NCI-H128 (cell line): Measurements from ENCODE around the gene SLC35F3.
"Not testable (repeated sequence)": the region's sequence is repeated elsewhere in the genome, so short reads cannot be mapped to it uniquely, and the experiment has no call there.

Experiments
- DNase-seq: peaks from one replicate; lab custom pipeline; 2025; ENCODE audit not compliant: unreplicated experiment; lab: John Stamatoyannopoulos, UW

SLC35F3 gene

DNA sequence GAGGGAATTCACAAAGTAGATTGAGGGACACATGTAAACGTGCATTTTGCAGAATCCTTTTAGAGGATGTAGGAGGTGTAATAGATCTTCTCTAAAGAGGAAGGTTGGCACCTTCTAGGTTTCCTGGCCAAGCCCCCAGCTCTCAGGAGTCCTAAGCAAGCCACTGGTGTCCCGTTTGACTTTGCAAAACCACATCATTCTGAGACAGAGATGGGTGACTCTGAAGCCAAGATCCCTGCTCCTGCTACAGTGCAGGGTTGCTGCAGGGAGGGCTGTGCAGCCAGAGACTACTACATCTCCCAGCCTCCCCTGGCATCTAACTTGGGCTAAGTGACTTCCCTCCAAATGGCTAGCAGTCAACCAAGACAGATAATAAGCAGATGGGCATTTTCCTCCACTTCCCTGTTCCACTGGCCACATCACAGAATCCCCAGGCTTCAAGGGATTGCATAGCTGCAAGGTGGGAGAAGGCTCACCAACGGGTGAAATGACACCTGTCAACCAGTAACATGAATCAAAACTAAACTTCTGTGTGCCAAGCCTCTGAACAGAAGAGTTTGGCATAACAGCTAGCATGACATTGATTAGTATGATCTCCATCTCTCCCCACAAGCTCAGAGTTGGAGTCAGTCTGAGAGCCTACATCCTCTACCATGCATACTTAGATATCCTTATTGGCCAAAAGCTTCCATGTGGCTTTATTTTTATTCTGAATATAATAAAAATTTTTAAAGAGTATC lies 339.2 kb downstream of the SLC35F3 start:
- no peak for DNase-seq

DNA sequence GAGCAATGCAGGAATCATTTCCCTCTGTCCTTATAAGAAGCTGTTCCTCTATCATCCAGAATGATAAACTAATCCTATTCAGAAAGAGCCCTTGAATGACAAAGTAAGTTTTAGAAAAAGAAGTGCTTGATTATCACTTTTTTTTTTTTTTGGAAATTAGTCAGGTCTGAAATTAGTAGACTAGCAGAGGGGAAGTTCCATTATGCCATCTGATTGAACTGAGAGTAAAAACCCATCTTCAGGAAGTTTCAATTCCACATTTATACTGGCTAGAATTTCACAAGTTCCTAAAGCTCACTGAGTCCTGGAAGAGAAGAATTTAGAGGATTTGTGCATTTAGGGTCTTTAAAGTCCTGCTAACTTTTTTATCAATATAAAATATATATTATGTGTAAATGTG lies 340.0 kb downstream of the SLC35F3 start:
- no peak for DNase-seq

- DNase-seq = no peak
Observed at GRCh38 chr1:234246638-234247116, 342.2 kb downstream of the SLC35F3 start.

GRCh38 chr1:234247746-234248145 lies 343.3 kb downstream of the SLC35F3 start:
- DNase-seq = not testable (repeated sequence)

- no peak for DNase-seq
Observed at GRCh38 chr1:234250747-234251146, 346.3 kb downstream of the SLC35F3 start.

- DNase-seq = no peak
Observed at GRCh38 chr1:234253732-234254131, 349.3 kb downstream of the SLC35F3 start.

- DNase-seq = no peak
Observed at GRCh38 chr1:234256359-234256758, 351.9 kb downstream of the SLC35F3 start.

DNA sequence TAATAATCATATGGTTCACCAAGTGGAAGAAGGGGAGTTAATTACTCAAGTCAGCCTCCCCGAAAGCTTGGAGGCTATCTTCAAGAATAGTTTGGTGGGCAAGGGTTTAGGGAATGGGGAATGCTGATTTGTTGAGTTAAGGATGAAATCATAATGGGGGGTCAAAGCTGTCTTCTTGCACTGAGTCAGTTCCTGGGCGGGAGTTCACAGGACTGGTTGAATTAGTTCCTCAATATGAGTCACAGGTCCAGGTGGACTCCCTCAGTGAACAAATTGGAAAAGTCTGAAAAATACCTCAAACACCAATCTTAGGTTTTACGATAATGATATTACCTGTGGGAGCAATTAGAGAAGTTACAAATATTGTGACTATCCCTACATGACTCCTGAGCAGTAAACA lies 353.6 kb downstream of the SLC35F3 start:
- no peak for DNase-seq

- DNase-seq = no peak
Observed at GRCh38 chr1:234260578-234260977, 356.1 kb downstream of the SLC35F3 start.

DNA sequence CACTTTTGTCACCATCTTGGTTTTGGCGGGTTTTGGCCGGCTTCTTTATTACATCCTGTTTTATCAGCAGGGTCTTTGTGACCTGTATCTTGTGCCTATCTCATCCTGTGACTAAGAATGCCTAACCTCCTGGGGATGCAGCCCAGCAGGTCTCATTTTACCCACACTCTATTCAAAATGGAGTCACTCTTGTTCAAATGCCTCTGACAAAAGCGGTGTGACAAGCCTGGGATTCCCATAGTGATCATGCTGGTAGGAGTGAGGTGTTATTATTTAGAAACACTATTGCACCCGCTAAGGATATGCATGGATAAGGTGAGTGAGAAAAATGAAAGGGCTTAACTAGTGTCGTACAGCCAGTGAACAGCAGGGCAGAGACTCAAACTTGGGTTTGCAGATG lies 357.1 kb downstream of the SLC35F3 start:
- no peak for DNase-seq

- DNase-seq = no peak
Observed at GRCh38 chr1:234262007-234262753, 357.7 kb downstream of the SLC35F3 start.

GRCh38 chr1:234262754-234263105 lies 358.3 kb downstream of the SLC35F3 start:
- no peak for DNase-seq

- DNase-seq = no peak
Observed at GRCh38 chr1:234264832-234265231, 360.4 kb downstream of the SLC35F3 start.

GRCh38 chr1:234265321-234265720 lies 360.8 kb downstream of the SLC35F3 start:
- DNase-seq = no peak

GRCh38 chr1:234265861-234266260 lies 361.4 kb downstream of the SLC35F3 start:
- DNase-seq = no peak

DNA sequence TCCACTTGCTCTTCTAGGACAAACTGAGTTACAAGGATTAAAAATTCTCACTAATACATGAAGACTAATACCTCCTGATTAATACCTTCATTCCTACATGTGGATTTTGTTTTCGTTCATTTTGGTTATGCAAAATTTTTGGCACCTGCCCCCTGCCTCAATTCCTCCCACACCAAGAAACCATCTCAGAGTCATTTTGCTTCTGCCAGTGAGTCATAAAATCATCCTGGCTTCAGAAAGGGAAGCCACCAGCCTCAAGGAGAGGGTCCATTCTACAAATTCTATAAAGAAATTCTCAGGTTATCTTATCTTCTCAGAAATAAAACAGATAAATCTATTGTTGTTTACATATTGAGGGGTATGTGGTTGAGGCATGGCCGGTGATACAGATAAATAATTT lies 365.6 kb downstream of the SLC35F3 start:
- no peak for DNase-seq

- no peak for DNase-seq
Observed at GRCh38 chr1:234270581-234271242, 366.2 kb downstream of the SLC35F3 start.

DNA sequence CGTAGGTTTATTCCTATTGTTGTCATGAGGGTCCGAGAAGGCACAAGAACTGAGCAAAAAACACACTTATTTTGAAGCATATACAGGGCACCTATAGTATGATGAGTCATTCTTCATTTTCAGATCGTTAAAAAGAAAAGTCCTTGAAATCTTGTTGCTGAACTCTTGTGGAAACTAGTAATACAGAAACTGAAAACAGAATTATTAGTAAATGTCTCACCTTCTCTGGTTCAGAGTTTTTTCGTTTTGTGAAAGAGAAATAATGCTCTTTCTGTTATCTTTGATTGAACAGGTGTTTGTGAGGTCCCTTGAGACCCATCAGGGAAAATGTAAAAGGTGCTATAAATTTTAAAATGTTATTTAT lies 366.7 kb downstream of the SLC35F3 start:
- DNase-seq = no peak

GRCh38 chr1:234272656-234273312 lies 368.3 kb downstream of the SLC35F3 start:
- no peak for DNase-seq

- no peak for DNase-seq
Observed at GRCh38 chr1:234273981-234274380, 369.5 kb downstream of the SLC35F3 start.

DNA sequence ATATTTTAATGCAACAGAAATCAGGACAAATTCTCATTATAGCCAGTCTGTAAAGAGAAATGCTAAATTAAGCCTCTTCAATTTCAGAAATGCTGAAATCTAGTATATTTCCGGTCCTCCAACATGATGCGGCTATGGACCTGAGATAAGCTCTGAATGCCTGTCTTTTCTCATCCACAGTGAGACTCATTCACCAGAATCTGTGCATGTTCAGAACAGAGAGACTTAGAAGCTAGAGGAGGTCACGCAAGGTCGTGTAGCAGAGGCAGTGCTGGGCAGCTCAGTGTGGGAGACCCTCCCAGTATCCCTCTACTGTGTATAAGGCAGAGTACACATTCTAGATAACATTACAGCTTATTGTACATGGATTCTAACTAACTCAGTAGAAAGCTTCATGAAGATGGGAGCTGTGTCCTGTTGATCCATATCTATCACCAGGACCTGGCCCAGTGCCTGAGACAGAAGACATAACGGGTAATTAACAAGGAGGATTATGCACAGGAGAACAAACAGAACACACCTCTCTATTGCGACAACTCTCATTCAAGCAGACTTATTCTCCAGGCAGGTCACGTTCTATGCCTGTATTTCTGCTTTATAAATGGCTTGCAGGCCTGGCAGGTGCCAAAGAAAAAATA lies 371.8 kb downstream of the SLC35F3 start:
- no peak for DNase-seq
